Measurements from ENCODE around the gene PLCB2.

Gene PLCB2

GRCh38 chr15:40269604-40270003, 38.1 kb downstream of the PLCB2 start:
- no peak for DNase-seq (ENCODE audit: low read depth)

GRCh38 chr15:40267670-40268069, 40.1 kb downstream of the PLCB2 start:
- no peak for DNase-seq (ENCODE audit: low read depth)

GRCh38 chr15:40266828-40267304, 40.9 kb downstream of the PLCB2 start:
- no peak for DNase-seq (ENCODE audit: low read depth)

GRCh38 chr15:40265875-40266274, 41.9 kb downstream of the PLCB2 start:
- DNase-seq (ENCODE audit: low read depth): no peak

GRCh38 chr15:40265355-40265754, 42.4 kb downstream of the PLCB2 start:
- DNase-seq (ENCODE audit: low read depth): no peak

- DNase-seq (ENCODE audit: low read depth): no peak
Observed at GRCh38 chr15:40264321-40265153, 43.2 kb downstream of the PLCB2 start.

- DNase-seq (ENCODE audit: low read depth): no peak
Observed at GRCh38 chr15:40263024-40263754, 44.5 kb downstream of the PLCB2 start.

- no peak for DNase-seq (ENCODE audit: low read depth)
Observed at GRCh38 chr15:40259021-40259420, 48.7 kb downstream of the PLCB2 start.

GRCh38 chr15:40258544-40258943, 49.2 kb downstream of the PLCB2 start:
- DNase-seq (ENCODE audit: low read depth): no peak

GRCh38 chr15:40257656-40258450, 49.9 kb downstream of the PLCB2 start:
- no peak for DNase-seq (ENCODE audit: low read depth)

- DNase-seq (ENCODE audit: low read depth): no peak
Observed at GRCh38 chr15:40256638-40257235, 51.0 kb downstream of the PLCB2 start.

GRCh38 chr15:40255033-40255432, 52.7 kb downstream of the PLCB2 start:
- DNase-seq (ENCODE audit: low read depth): no peak

- no peak for DNase-seq (ENCODE audit: low read depth)
Observed at GRCh38 chr15:40254452-40254851, 53.3 kb downstream of the PLCB2 start.

GRCh38 chr15:40253167-40253790, 54.5 kb downstream of the PLCB2 start:
- DNase-seq (ENCODE audit: low read depth): no peak

GRCh38 chr15:40252438-40253166, 55.1 kb downstream of the PLCB2 start:
- DNase-seq (ENCODE audit: low read depth): no peak

- no peak for DNase-seq (ENCODE audit: low read depth)
Observed at GRCh38 chr15:40252141-40252437, 55.6 kb downstream of the PLCB2 start.

- no peak for DNase-seq (ENCODE audit: low read depth)
Observed at GRCh38 chr15:40251486-40252140, 56.1 kb downstream of the PLCB2 start.

- no peak for DNase-seq (ENCODE audit: low read depth)
Observed at GRCh38 chr15:40250771-40251483, 56.8 kb downstream of the PLCB2 start.

GRCh38 chr15:40250304-40250656, 57.5 kb downstream of the PLCB2 start:
- DNase-seq (ENCODE audit: low read depth): no peak
